Right kidney (tissue), 1 donor: ENCODE results near the gene NANOS2.
"Not testable (repeated sequence)": the region's sequence is repeated elsewhere in the genome, so short reads cannot be mapped to it uniquely, and the experiment has no call there.

ENCODE experiments used
- DNase-seq: peaks from one replicate; pipeline ENCODE4 v3.0.0-alpha.2; 2016

The NANOS2 gene

DNA sequence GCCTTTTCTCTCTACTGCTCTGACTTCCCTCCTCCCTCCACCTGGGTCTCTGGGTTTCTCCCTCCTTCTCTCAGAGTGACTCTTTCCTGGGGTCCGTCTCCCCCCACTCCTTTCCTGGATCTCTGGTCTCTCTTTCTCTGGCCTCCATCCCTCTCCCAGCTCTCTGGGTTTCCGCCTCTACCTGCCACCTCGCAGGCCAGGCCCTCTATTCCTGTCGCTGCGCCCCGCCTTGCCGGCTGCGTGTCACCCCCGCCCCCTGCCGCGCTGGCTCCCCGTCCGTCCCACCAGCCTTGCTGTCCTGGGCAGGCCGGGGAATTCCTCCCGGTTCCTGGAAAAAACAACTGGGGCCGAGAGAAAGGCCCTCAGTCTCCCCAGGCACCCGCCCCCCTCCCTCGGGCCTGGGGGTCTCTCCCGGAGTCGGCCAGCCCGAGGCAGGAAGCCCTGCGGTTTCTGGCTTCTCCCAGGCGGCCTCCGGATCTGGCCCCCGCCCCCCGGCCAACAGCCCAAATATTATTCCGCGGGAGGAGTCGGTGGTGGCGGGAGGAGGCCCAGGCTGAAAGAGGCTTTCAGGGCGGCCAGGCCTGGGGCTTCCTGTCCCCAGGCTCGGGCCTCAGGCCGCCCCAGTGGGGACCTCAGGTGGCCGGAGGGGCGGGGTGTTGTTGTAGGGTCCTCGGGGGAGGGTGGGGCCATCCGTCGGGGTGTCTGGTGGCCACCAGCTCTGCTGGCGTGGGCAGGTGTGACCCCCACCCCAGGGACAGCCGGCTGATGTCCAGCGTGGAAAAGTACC, 38.0 kb downstream of the NANOS2 start:
- DNase-seq = peak; percentile 76

DNA sequence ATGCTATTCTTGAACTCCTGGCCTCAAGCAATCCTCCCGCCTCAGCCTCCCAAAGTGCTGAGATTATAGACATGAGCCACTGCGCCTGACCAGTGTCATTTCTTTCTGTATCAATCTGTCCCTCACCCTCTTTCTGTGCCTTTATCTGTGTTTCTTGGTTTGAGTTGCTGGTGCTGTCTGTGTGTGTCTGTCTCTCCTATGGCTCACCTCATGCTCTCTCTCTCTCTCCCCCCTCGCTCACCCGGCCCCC, 38.5 kb downstream of the NANOS2 start:
- no peak for DNase-seq

DNA sequence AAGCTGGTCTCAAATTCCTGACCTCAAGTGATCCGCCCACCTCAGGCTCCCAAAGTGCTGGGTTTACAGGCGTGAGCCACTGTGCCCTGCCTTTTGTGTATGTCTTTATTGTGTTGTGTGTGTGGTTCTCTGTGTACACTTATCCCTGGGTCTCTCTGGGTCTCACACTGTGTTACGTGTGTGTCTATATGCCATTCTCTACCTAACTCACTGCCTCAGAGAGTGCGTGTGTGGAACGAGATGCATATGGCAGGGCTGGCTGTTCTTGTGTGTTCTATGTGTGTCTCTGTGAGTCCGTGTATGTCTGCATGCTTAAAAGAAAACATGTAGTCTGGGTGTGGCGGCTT, 40.0 kb downstream of the NANOS2 start:
- DNase-seq = no peak

DNA sequence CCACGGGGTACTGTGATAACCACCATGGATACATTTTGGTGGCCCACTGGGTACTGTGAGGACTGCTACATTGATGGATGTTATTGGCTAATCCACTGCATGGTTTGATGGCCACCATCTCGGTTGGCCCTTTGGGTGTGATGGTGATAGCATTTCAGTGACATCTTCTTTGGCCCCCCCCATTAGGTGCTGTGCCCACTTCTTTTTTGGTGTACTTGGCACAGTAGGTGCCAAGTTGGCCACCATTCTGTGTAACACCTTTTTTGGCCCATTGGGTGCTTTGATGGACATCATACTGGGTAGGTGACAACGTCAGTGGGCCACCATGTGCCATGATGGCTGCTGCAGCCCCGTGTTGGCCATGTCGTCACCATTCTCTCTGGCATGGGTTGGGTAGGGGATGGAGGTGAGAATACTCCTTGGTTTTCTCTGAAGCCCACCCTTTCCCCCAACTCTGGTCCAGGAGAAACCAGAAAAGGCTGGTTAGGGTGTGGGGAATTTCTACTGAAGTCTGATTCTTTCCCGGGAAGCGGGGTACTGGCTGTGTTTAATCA, 41.3 kb downstream of the NANOS2 start:
- DNase-seq = no peak

DNA sequence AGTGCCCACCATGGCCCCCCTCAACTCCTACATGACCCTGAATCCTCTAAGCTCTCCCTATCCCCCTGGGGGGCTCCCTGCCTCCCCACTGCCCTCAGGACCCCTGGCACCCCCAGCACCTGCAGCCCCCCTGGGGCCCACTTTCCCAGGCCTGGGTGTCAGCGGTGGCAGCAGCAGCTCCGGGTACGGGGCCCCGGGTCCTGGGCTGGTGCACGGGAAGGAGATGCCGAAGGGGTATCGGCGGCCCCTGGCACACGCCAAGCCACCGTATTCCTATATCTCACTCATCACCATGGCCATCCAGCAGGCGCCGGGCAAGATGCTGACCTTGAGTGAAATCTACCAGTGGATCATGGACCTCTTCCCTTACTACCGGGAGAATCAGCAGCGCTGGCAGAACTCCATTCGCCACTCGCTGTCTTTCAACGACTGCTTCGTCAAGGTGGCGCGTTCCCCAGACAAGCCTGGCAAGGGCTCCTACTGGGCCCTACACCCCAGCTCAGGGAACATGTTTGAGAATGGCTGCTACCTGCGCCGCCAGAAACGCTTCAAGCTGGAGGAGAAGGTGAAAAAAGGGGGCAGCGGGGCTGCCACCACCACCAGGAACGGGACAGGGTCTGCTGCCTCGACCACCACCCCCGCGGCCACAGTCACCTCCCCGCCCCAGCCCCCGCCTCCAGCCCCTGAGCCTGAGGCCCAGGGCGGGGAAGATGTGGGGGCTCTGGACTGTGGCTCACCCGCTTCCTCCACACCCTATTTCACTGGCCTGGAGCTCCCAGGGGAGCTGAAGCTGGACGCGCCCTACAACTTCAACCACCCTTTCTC, 42.3 kb downstream of the NANOS2 start:
- DNase-seq = no peak

DNA sequence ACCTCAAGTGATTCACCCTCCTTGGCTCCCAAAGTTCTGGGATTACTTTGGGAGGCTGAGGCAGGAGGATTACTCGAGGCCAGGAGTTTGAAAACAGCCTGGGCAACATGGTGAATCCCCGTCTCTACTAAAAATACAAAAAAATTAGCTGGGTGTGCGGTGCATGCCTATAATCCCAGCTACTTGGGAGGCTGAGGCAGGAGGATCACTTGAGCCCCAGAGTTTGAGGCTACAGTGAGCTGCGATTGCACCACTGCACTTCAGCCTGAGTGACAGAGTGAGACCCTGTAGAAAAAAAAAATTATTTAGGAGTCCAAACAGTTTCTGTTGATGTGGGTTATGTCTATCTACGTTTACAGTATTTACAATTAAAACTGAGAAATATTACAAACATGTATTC, 43.8 kb downstream of the NANOS2 start:
- no peak for DNase-seq

DNA sequence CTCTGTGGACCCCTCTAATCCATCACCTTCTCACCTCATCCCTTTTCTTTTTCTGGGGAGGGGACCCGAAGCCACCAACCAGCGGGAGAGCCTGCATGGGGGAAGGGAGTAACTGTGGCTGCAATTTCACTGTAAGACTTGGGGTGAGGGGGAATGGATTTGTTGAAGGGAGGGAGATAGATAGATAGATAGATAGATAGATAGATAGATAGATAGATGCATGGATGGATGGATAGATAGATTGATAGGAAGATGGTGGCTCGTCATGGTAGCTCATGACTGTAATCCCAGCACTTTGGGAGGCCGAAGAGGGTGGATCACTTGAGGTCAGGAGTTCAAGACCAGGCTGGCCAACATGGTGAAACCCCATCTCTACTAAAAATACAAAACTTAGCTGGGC, 47.3 kb downstream of the NANOS2 start:
- DNase-seq = not testable (repeated sequence)

DNA sequence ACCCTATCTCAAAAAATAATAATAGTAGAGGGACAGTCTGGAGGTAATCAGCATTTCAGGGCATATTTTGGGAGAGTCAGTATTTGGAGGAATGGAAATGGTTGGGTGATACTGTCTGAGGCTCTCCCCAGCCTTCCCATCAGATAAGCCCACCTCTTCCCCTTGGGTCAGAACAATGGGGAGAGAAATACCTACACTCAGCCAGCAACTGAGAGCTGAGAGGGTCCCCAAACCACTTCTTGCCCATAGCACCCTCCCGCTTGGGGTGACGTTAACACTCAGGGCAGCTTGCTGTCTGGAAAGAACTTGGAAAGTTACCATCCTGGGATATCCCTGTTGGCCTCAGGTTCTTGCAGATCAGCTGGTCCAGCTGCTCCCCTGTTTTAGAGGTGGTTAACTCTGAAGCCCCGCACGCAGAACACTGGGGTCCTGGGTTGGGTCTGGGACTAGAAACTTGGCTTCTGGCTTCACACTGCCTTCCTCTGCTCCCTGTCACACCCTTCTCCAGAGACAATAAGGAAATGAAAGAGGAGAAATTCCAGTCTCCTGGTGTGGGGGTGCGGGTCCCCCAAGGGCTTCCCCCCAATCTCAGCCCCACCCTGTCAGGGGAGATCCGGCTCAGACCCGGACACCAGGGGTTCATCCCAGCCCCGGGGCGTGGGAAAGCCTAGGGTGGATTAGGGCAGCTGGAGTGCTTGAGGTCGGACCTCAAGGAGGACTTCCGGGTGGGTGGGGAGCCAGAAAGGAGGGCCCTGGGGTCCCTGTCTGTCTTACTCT, 48.0 kb downstream of the NANOS2 start:
- no peak for DNase-seq

DNA sequence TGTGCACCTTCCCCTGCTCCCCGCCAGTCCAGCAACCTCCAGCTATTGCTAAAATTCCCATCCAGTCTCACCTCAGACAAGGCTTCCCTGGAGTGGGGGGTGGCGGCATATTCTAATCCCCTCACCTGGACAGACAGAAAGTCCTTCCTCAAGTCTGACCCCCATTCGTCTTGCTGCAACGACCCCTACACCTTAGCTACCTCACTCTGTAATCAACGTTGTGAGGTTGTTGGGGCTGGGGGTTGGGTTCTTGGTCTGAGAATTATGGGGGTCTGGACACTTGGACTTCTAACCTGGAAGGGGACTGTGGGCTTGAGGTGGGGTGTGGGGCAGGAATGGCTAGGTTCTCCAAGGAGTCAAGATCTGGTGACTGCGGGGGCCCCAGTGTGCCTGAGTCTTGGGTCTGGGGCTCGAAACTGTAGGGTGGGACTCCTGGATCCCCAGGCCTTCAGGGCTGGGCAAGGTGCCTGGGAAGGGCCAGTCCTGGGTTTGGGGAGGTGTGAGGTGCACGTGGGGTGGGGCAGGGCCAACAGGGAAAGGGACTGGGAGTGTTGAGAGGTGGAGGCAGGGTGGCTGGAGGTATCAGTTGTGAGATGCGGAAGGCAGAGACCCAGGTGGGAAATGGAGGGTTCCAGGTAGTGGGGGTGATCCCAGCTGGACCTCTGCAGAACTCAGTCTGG, 49.2 kb downstream of the NANOS2 start:
- no peak for DNase-seq

DNA sequence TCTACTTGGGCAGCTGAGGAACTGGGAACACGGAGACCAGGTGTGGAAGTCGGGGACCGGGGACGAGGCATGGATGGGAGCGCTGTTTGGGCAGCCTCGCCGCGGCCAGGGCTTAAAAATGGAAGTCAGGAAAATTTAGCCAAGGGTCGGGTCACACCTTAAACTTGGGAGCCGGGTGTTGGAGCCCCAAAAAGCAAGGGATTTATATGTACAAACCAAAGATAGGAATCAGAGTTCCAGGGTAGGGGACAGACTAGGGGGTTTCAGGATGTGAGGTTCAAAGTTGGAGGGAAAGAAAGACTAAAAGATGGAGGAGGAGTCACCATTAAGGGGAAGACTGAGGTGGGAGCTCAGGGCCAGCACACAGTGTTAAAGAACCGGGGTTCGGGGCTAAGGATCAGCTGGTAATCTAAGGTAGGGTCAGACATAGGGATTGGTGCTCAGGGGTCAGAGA, 49.9 kb downstream of the NANOS2 start:
- peak; percentile 21 for DNase-seq

DNA sequence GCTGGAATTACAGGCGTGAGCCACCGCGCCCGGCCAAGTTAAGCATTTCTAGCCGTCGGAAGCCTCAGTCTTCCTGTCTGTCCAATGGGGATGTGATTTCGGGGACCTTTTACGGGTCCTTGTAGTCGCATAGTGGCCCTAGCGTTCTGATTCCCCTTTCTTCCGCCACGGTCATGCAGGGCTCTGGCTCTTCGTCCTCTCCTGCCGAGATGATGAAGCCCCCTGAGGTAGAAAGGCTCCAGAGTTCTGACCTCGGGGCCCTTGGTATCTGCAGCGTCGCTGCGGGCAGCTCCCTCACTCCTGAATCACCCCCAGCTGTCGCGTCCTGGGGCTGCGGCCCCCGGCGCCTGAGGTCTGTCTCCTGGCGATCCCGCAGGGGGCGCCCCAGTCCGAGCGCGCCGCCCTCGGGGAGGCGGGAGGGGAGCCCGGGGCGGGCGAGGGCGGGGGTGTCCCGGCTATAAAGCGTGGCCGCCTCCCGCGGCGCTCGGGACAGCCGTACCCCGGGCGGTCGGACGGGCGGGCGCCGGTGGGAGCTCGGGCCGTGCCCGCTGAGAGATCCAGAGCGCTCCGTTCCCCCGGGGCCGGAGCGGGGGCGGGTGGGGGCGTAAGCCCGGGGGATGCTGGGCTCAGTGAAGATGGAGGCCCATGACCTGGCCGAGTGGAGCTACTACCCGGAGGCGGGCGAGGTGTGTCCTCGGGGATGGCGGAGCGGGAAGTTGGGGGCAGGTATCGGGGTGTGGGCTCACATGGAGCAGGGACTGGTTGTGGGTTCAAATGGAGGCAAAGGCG, 50.5 kb downstream of the NANOS2 start, which contains the start of gene FOXA3:
FOXA3 (plus strand) TSS at position 487 of the 789 bp plus-strand sequence; CDS start at position 618, 131 bp downstream.
- peak; percentile 43 for DNase-seq

DNA sequence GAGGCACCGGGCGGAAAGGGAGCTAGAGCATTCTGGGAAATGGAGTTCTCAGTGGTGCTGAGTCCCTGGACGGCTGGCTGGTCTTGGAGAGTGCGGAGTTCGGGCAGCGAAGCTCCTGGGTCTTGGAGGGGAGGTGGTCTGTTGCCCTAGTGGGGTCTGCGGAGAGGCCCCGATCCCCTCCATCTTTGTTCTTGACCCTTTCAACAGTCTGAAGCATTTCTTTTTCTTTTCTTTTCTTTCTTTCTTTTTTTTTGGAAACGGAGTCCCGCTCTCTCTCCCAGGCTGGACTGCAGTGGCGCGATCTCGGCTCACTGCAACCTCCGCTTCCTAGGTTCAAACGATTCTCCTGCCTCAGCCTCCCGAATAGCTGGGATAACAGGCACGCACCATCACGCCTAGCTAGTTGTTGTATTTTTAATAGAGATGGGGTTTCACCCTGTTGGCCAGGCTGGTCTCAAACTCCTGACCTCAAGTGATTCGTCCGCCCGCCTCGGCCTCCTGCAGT, 51.2 kb downstream of the NANOS2 start:
- DNase-seq = no peak
